Glutamatergic neuron (in vitro differentiated cells): Measurements from ENCODE around the gene CKS2. TPM values are rescaled to one million over a fixed set of nuclear protein-coding genes. Genes with fewer than 3 reads are reported as not detected.

ENCODE experiments used
- DNase-seq: peaks from one replicate; pipeline ENCODE4 v3.0.0; 2022
- H3K27ac Mint-ChIP-seq: one replicate; pipeline ENCODE4 v1.8.0; 2020; ENCODE audit warnings: mild to moderate bottlenecking, mixed read lengths, inconsistent platforms; ENCODE audit not compliant: unreplicated experiment
- H3K27me3 Mint-ChIP-seq: one replicate; pipeline ENCODE4 v1.8.0; 2020; ENCODE audit warnings: mild to moderate bottlenecking, moderate library complexity, mixed read lengths, inconsistent platforms; ENCODE audit not compliant: unreplicated experiment
- H3K36me3 Mint-ChIP-seq: one replicate; pipeline ENCODE4 v1.8.0; 2020; ENCODE audit warnings: mild to moderate bottlenecking, mixed read lengths, inconsistent platforms; ENCODE audit not compliant: unreplicated experiment
- H3K4me1 Mint-ChIP-seq: one replicate; pipeline ENCODE4 v1.8.0; 2020; ENCODE audit warnings: mild to moderate bottlenecking, low read depth, mixed read lengths, inconsistent platforms; ENCODE audit not compliant: unreplicated experiment
- H3K4me3 Mint-ChIP-seq: one replicate; pipeline ENCODE4 v1.8.0; 2020; ENCODE audit warnings: mild to moderate bottlenecking, mixed read lengths, inconsistent platforms; ENCODE audit not compliant: unreplicated experiment
- H3K9me3 Mint-ChIP-seq: one replicate; pipeline ENCODE4 v1.8.0; 2020; ENCODE audit warnings: mild to moderate bottlenecking, moderate library complexity, mixed read lengths, inconsistent platforms; ENCODE audit not compliant: unreplicated experiment
- CTCF ChIP-seq: fragments of 200-600 bp; sonication (generic); IDR thresholded peaks from one replicate; pipeline ENCODE4 v1.5.0; 2021; ENCODE audit not compliant: partially characterized antibody, unreplicated experiment
- total RNA-seq: library from RNA; stranded (reverse); fragmentation: NEBNext Ultra II Directional; extraction: Animal tissue kit (Norgen Biotek cat#: 25700); gene quantifications from one replicate; pipeline ENCODE4 v1.2.1, GENCODE V29; 2021; ENCODE audit not compliant: unreplicated experiment

CKS2 gene
- total RNA-seq, 1 donor from 2014 or later = 48.7 TPM

GRCh38 chr9:89309608-89310474 is 1.2 kb upstream of the CKS2 start:
- H3K36me3 Mint-ChIP-seq = no peaks in the 10 kb centered on the region
- peak overlapping the region; percentile 95 for H3K4me3 Mint-ChIP-seq
- no peak for TF ChIP-seq CTCF
- DNase-seq = no peak
- H3K9me3 Mint-ChIP-seq = peaks cover 8% of the 10 kb centered on the region
- peak overlapping the region; percentile 90 for H3K27ac Mint-ChIP-seq
- H3K27me3 Mint-ChIP-seq = peaks cover 12% of the 10 kb centered on the region
- peaks cover 12% of the 10 kb centered on the region for H3K4me1 Mint-ChIP-seq

- Mint-ChIP-seq H3K4me3 (peak overlapping the region; percentile 96), H3K36me3 (no peaks in the 10 kb centered on the region), H3K27me3 (peaks cover 12% of the 10 kb centered on the region), H3K27ac (peak overlapping the region; percentile 99), H3K9me3 (peaks cover 9% of the 10 kb centered on the region), H3K4me1 (peaks cover 12% of the 10 kb centered on the region)
- DNase-seq = peak; percentile 44
- TF ChIP-seq CTCF = no peak
These were observed 589 bp downstream of the CKS2 start for GRCh38 chr9:89311346-89312221.

GRCh38 chr9:89312222-89312571 is 1.2 kb downstream of the CKS2 start:
- no peak for TF ChIP-seq CTCF
- Mint-ChIP-seq H3K27me3 (peaks cover 12% of the 10 kb centered on the region), H3K9me3 (peaks cover 9% of the 10 kb centered on the region), H3K4me3 (peak overlapping the region; percentile 96), H3K36me3 (no peaks in the 10 kb centered on the region), H3K4me1 (peaks cover 12% of the 10 kb centered on the region), H3K27ac (peak overlapping the region; percentile 89)
- no peak for DNase-seq

- H3K36me3 Mint-ChIP-seq = no peaks in the 10 kb centered on the region
These were observed 2.8 kb downstream of the CKS2 start for GRCh38 chr9:89313842-89314241.

More at GRCh38 chr9:89313842-89314241, 2.8 kb downstream of the CKS2 start:
- H3K27ac Mint-ChIP-seq = peak overlapping the region; percentile 89
- DNase-seq = no peak
- H3K4me1 Mint-ChIP-seq = peaks cover 12% of the 10 kb centered on the region
- peak overlapping the region; percentile 96 for H3K4me3 Mint-ChIP-seq
- no peak for TF ChIP-seq CTCF
- peaks cover 12% of the 10 kb centered on the region for H3K27me3 Mint-ChIP-seq
- peaks cover 13% of the 10 kb centered on the region for H3K9me3 Mint-ChIP-seq
